Astrocyte of the cerebellum (primary cell): ENCODE measurements around the gene SP7.
"Not testable (repeated sequence)": the region's sequence is repeated elsewhere in the genome, so short reads cannot be mapped to it uniquely, and the experiment has no call there.

ENCODE experiments used
- DNase-seq: peaks from one replicate; pipeline ENCODE4 v3.0.0-alpha.2; 2011; ENCODE audit warnings: low read depth
- H3K4me3 ChIP-seq: 2 replicates; pipeline ENCODE4 v1.5.1; 2011; ENCODE audit warnings: mild to moderate bottlenecking, low read depth, low read length, moderate library complexity
- in situ Hi-C: cut with HindIII; loops from 2 replicates; pipeline ENCODE4 v1.10.0; 2017; ENCODE audit warnings: low sequenced_read_pairs
- TF ChIP-seq, protein P1 (sequence below): IDR thresholded peaks from 2 replicates; pipeline ENCODE4 v1.5.1; 2012; ENCODE audit warnings: low read length, low read depth, moderate library complexity, mild to moderate bottlenecking; ENCODE audit errors: missing control alignments

SP7 gene

DNA sequence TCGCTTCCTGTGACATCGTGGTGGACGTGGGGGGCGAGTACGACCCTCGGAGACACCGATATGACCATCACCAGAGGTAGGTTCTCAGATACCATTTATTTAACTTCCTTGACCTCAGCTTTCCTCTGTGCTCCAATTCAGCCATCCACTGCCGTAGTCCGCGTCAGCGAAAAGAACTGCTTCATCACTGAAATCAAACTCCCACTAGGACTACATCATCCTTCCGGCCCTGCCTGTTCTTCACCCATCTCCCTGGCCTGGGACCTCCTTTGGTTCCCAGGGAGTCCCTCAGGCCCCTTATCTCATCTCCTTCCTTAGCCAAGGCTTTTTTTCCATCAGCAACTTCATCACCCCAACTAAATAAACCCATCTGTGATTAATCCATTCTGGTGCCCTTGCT is 36.0 kb downstream of the SP7 start:
- in situ Hi-C loops = no loop called here
- DNase-seq = no peak
- peak overlapping the region; percentile 93 for H3K4me3 ChIP-seq
- TF ChIP-seq, protein P1, sequence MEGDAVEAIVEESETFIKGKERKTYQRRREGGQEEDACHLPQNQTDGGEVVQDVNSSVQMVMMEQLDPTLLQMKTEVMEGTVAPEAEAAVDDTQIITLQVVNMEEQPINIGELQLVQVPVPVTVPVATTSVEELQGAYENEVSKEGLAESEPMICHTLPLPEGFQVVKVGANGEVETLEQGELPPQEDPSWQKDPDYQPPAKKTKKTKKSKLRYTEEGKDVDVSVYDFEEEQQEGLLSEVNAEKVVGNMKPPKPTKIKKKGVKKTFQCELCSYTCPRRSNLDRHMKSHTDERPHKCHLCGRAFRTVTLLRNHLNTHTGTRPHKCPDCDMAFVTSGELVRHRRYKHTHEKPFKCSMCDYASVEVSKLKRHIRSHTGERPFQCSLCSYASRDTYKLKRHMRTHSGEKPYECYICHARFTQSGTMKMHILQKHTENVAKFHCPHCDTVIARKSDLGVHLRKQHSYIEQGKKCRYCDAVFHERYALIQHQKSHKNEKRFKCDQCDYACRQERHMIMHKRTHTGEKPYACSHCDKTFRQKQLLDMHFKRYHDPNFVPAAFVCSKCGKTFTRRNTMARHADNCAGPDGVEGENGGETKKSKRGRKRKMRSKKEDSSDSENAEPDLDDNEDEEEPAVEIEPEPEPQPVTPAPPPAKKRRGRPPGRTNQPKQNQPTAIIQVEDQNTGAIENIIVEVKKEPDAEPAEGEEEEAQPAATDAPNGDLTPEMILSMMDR = no peak

DNA sequence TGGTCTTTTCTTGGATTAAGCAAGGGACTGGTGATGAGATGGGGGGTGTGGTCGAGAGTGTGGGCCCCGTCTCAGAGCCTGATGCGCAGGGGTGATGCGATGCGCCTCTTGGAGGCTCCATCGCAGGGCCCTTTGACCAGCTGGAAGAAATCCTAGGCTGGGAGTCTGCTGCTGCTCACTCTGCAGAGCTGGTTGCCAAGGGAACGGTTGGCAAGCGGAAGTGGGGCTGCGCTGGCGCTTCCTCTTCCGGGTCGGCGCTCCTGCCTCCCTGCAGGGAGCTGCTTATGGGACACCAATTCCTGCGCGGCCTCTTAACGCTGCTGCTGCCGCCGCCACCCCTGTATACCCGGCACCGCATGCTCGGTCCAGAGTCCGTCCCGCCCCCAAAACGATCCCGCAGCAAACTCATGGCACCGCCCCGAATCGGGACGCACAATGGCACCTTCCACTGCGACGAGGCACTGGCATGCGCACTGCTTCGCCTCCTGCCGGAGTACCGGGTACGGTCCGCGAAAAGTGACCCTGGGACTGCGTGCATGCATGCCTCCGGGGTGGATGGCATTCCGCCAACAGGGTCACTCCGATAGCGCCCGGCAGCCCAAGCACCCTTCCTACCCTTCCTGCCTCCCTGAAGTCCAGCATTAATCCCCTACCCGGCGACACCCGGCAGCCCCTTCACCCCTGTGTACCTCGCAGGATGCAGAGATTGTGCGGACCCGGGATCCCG is 36.5 kb downstream of the SP7 start, which contains the start of gene MYG1:
TSS of gene MYG1 (plus strand) at position 242 of the 727 bp plus-strand sequence. CDS start at position 285, 43 bp downstream.
- TF ChIP-seq, protein P1 = peak; percentile 29
- peak; percentile 57 for DNase-seq
- in situ Hi-C loops = loop anchor here (5.0 kb wide), 1 partner anchor 127 kb away; no protein-coding TSS in a partner anchor
- H3K4me3 ChIP-seq = peak within 1 kb of the TSS; percentile 93

DNA sequence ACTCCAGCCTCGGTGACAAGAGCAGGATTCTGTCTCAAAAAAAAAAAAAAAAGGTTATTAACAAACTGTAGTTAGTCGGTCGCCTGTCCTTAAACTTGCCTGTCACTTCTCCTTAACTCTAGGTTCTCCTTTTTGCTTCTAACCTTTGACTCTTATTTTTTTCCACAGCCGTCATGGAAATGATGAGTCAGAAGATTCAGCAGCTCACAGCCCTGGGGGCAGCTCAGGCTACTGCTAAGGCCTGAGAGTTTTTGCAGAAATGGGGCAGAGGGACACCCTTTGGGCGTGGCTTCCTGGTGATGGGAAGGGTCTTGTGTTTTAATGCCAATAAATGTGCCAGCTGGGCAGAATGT is 37.1 kb downstream of the SP7 start:
- H3K4me3 ChIP-seq = peak overlapping the region; percentile 93
- peak; percentile 16 for DNase-seq
- TF ChIP-seq, protein P1 = no peak
- in situ Hi-C loops = loop anchor here (5.0 kb wide), 1 partner anchor 127 kb away; no protein-coding TSS in a partner anchor

DNA sequence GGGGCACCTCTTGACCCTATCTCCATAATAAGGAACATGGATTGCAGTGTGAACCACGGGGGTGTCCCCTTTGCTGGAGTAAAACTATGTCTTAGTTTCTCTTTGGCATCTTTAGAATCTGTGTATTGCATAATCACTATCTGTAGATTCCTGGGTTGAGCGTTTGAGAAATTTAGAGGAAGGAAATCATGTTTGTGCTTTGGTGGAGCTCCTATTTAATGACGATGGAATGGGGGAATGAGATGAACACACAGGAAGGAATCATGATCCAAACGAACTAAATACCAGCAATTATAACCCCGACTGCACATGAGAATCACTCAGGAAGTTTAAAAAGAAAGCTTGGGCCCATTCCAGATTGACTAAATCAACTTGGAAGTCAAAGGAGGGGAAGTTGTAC is 38.0 kb downstream of the SP7 start:
- TF ChIP-seq, protein P1 = no peak
- H3K4me3 ChIP-seq = no peak overlapping the region
- in situ Hi-C loops = loop anchor here (5.0 kb wide), 1 partner anchor 126 kb away; no protein-coding TSS in a partner anchor
- no peak for DNase-seq

DNA sequence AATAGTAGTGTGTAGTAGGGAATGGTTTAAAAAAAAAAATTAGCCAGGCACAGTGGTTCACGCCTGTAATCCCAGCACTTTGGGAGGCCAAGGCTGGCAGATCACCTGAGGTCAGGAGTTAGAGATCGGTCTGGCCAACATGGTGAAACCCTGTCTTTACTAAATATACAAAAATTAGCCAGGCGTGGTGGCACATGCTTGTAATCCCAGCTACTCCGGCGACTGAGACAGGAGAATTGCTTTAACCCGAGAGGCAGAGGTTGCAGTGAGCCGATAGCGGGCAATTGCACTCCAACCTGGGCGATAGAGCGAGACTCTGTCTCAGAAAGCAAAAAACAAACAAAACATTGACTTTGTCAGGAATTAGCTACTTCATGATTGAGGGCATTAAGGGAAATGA is 39.0 kb downstream of the SP7 start:
- H3K4me3 ChIP-seq = not testable (repeated sequence)
- in situ Hi-C loops = loop anchor here (5.0 kb wide), 1 partner anchor 125 kb away; no protein-coding TSS in a partner anchor

DNA sequence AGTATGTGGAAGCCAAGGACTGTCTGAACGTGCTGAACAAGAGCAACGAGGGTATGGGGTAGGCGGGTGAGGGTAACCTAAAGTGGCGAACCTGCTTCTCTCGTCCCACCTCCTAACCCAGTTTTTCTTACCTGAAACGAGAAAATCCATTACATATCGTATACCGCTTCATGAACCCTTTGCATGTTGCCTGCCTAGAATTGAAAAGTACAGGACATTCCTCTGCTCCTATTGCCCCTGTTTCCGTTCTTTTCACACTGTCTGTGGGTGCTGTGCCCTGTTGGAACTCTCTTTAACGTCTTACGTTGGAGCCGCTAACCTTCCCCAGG is 40.3 kb downstream of the SP7 start:
- DNase-seq = no peak
- H3K4me3 ChIP-seq = peak overlapping the region; percentile 99
- TF ChIP-seq, protein P1 = no peak
- in situ Hi-C loops = loop anchor here (5.0 kb wide), 1 partner anchor 124 kb away; no protein-coding TSS in a partner anchor

More for the DNA sequence above, 39.0 kb downstream of the SP7 start:
- DNase-seq = not testable (repeated sequence)
